Activated CD8-positive, alpha-beta memory T cell treated with anti-CD3 and anti-CD28 coated beads, Interleukin-2, amount 10 ng/mL, durations not matched to agents 7 days and 5 days (primary cell): ENCODE results near the gene LCN6. TPM values are rescaled to one million over a fixed set of nuclear protein-coding genes. Genes with fewer than 3 reads are reported as not detected.

Source experiments
- ATAC-seq: fragments of 150-1000 bp; cut with Tn5 transposase; one replicate; pipeline ENCODE4 v1.10.0; 2021; ENCODE audit warnings: moderate library complexity
- CTCF ChIA-PET: fragments of 350-600 bp; sonication (Branson Sonifier 250); formaldehyde crosslinking; loops from one replicate; lab custom pipeline; 2021; ENCODE audit warnings: antibody characterized with exemption; lab: Charles Lee
- DNase-seq: peaks from one replicate; pipeline ENCODE4 v3.0.0-alpha.2; 2020
- H3K27ac Mint-ChIP-seq: one replicate; pipeline ENCODE4 v1.8.0; 2021; ENCODE audit warnings: mild to moderate bottlenecking, mixed read lengths
- H3K27me3 Mint-ChIP-seq: one replicate; pipeline ENCODE4 v1.8.0; 2021; ENCODE audit warnings: mixed read lengths
- H3K36me3 Mint-ChIP-seq: one replicate; pipeline ENCODE4 v1.8.0; 2021; ENCODE audit warnings: mild to moderate bottlenecking, mixed read lengths
- H3K4me1 Mint-ChIP-seq: one replicate; pipeline ENCODE4 v1.8.0; 2021; ENCODE audit warnings: mixed read lengths
- H3K4me3 Mint-ChIP-seq: one replicate; pipeline ENCODE4 v1.8.0; 2021; ENCODE audit warnings: mild to moderate bottlenecking, moderate library complexity, mixed read lengths
- H3K9me3 Mint-ChIP-seq: one replicate; pipeline ENCODE4 v1.8.0; 2022; ENCODE audit warnings: low read depth, mixed read lengths
- total RNA-seq, 2 experiments: library from RNA; stranded (reverse); gene quantifications; one replicate each; pipeline ENCODE4 v1.2.3, GENCODE V29; 2021

LCN6 gene
- total RNA-seq, 2 experiments from 2014 or later = not detected

DNA sequence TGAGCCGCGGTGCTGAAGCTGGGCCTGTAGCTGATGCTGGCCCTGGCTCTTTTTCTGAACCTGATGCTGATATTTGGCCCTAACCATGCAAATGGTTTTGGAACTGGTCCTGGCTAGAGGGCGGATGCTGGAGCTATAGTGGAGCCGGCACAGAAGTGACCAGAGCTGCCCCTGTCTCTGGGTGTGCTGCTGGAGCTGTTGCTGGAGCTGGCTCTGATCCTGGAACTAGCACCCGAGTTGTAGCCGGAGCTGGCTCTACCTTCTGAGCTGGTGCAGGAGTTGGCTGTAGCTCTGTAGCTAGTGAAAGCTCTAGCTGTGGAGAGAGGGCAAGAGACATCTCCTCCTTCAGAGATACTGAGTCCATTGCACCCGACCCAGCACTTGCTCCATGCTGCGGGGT, 18.4 kb downstream of the LCN6 start:
- Mint-ChIP-seq H3K9me3 (no peaks in the 10 kb centered on the region), H3K27me3 (peaks cover 4% of the 10 kb centered on the region), H3K27ac (no peak overlapping the region), H3K4me1 (peaks cover 28% of the 10 kb centered on the region), H3K36me3 (peaks cover 22% of the 10 kb centered on the region), H3K4me3 (no peak overlapping the region)
- ATAC-seq = no peak
- CTCF ChIA-PET = interaction anchor here (0.9 to 2.5 kb wide), 11 partner anchors 10 to 510 kb away, joined by 3 to 7 read pairs (median 4); partner anchors contain the start of gene NPDC1
- DNase-seq = no peak

DNA sequence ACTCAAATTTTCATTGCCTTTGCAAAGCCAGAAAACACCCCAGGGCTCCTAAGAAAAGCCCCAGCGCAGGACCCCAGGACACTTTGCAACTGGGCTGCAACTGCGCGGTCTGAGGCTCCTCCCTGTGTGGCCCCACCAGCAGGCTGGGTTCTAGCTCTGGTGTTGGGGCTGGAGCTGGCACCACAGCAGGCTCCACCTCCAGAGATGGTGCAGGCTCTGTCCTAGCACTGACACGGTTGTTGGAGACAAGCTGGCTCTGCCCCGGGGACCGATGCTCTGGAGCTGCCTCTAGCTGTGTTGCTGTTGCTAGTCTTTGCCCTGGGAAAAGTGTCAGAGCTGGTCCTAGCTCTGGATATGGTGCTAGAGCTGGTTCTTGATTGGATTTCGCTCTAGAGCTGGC, 19.2 kb downstream of the LCN6 start:
- Mint-ChIP-seq H3K4me3 (peak overlapping the region; percentile 36), H3K27me3 (peaks cover 4% of the 10 kb centered on the region), H3K36me3 (peaks cover 27% of the 10 kb centered on the region), H3K9me3 (no peaks in the 10 kb centered on the region), H3K4me1 (peaks cover 31% of the 10 kb centered on the region), H3K27ac (no peak overlapping the region)
- CTCF ChIA-PET = interaction anchor here (0.6 to 3.4 kb wide), 22 partner anchors 12 to 511 kb away, joined by 3 to 30 read pairs (median 4); partner anchors contain the start of genes AGPAT2, AJM1, LCN8 and NPDC1
- DNase-seq = no peak
- no peak for ATAC-seq

DNA sequence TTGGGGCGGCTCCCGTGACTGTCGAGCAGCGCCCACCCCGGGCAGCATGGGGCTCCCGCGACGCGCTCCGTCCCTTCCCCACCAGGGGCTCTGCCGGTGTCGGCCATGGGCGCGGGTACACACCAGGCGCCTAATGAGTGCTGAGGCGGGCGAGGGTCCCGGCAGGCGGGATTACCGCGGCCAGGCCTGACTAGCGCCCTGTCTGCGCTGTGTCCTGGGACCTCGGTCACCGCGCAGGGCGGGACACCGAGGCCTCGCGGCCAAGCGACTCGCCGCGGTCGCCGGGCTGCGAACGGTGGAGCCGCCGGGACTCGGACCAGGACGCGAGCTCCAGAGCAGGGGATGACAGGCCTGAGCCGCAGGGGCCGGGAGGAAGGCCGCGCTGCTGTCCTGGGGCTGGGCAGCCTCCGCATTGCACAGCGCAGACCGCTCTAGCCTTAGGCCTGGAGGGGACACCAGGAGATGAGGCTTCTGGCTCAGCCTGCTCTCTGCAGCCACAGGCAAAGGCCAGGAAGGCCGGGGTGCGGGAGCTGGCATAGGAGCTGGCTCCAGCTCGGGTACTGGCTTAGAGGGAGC, 19.7 kb downstream of the LCN6 start:
- H3K36me3 Mint-ChIP-seq = peaks cover 32% of the 10 kb centered on the region
- H3K27me3 Mint-ChIP-seq = peaks cover 4% of the 10 kb centered on the region
- DNase-seq (no peak), ATAC-seq (peak; percentile 13)
- H3K4me3 Mint-ChIP-seq = peak overlapping the region; percentile 36
- no peak overlapping the region for H3K27ac Mint-ChIP-seq
- peaks cover 36% of the 10 kb centered on the region for H3K4me1 Mint-ChIP-seq
- CTCF ChIA-PET = interaction anchor here (0.7 to 3.4 kb wide), 22 partner anchors 10 to 385 kb away, joined by 3 to 30 read pairs (median 5); partner anchors contain the start of genes AGPAT2, AJM1, LCN8 and RABL6
- H3K9me3 Mint-ChIP-seq = no peaks in the 10 kb centered on the region

DNA sequence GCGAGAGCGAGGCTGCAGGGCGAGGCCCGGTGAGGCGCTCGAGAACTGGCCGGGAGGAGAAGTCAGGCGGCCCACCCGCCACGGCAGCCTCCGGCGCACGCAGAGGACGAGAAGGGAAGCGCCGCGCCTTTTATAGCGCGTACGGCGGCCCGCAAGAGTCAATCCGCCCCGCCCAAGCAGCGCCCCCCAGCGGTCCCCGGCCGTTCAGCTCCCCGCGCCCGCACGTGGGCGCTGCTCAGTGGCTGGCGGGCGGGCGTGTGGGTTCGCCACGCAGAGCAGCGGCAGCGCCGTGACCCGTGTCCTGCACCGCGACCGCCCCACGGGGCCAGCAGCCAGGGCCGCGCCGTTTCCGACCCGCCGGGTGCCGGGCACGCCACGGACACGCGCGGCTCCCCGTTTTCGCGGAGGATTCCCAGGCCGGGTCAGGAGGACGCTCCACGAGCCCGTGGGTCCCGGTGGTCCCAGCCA, 20.2 kb downstream of the LCN6 start:
- CTCF ChIA-PET = interaction anchor here (0.8 to 3.4 kb wide), 21 partner anchors 9 to 365 kb away, joined by 3 to 30 read pairs (median 5); partner anchors contain the start of genes AGPAT2, AJM1, DNLZ and LCN8
- Mint-ChIP-seq H3K4me3 (peak overlapping the region; percentile 92), H3K9me3 (no peaks in the 10 kb centered on the region), H3K4me1 (peaks cover 38% of the 10 kb centered on the region), H3K36me3 (peaks cover 34% of the 10 kb centered on the region), H3K27ac (no peak overlapping the region), H3K27me3 (peaks cover 4% of the 10 kb centered on the region)
- DNase-seq (peak; percentile 92), ATAC-seq (peak; percentile 79)

DNA sequence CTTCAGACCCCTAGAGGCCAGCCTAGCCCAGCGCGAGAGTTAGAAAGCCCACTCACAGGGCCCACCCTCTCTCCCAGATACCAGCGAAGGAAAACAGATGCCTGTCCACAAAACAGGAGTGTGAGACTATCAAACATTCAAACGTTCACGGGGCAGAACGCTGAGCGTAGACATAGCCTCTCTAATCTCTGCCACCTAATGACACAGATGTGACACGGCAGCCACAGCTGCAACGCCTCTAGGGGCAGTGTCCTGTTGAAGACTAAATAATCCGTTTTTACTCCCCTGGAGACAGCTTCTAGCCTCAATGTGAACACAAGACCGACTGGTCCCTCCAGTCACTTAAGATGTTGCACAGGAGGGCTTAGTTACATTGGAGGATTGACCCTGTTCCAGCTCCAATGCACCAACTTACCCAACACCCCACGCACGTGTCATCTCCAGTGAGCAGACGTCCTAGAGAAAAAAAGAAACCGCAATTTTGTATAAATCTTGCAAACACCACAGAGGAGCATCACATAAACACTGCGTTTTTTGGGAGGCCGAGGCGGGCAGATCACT, 21.6 kb downstream of the LCN6 start:
- Mint-ChIP-seq H3K27ac (peak overlapping the region; percentile 87), H3K36me3 (peaks cover 34% of the 10 kb centered on the region), H3K27me3 (peaks cover 4% of the 10 kb centered on the region), H3K4me3 (peak overlapping the region; percentile 92), H3K9me3 (no peaks in the 10 kb centered on the region), H3K4me1 (peaks cover 35% of the 10 kb centered on the region)
- CTCF ChIA-PET = interaction anchor here (0.7 to 3.4 kb wide), 21 partner anchors 8 to 403 kb away, joined by 3 to 30 read pairs (median 7); partner anchors contain the start of genes AGPAT2, DIPK1B, DNLZ and MAN1B1
- DNase-seq (peak; percentile 80), ATAC-seq (peak; percentile 37)

DNA sequence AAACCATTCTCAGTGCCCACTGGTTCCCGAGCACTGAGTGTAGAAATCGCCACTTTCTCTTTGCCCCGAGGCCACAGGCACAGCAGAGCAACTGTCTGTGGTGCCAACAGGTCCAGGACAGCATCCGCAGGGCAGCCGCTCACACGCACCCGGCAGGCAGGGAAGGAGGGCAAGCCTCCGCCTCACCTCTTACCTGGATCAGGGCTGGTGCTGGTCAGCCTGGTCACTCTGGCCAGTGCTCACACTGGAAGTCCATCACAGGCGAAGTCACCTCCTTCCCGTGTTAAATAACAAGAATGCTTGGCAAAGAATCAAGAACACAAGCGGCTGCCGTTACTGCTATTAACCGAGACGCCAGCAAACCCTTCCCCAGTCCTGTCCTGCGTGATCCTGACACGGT, 22.2 kb downstream of the LCN6 start:
- H3K4me1 Mint-ChIP-seq = peaks cover 35% of the 10 kb centered on the region
- peak overlapping the region; percentile 92 for H3K4me3 Mint-ChIP-seq
- H3K27me3 Mint-ChIP-seq = peaks cover 4% of the 10 kb centered on the region
- CTCF ChIA-PET = interaction anchor here (0.8 to 3.4 kb wide), 7 partner anchors 10 to 403 kb away, joined by 3 to 30 read pairs (median 5); partner anchors contain the start of gene SAPCD2
- peaks cover 34% of the 10 kb centered on the region for H3K36me3 Mint-ChIP-seq
- H3K9me3 Mint-ChIP-seq = no peaks in the 10 kb centered on the region
- ATAC-seq = no peak
- peak overlapping the region; percentile 87 for H3K27ac Mint-ChIP-seq
- no peak for DNase-seq

DNA sequence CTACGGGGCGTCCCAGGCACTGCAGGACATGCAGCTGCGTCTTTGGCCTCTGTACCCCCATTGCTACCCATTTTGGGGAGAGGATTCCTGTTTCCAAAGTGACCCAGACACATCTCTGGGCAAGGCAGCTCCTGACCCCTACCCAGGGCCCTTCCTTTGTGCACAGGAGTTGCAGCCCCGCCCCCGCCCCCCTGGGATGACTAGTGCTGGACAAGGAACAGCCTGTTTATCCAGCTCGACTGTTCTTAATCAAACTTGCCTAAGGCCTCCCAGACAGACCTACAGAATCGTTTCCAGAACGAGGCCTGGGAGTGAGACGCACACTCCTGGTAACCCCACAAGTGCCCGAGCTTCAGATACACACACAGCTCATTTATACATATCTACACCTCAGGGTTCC, 22.7 kb downstream of the LCN6 start:
- Mint-ChIP-seq H3K4me3 (peak overlapping the region; percentile 92), H3K36me3 (peaks cover 34% of the 10 kb centered on the region), H3K27ac (peak overlapping the region; percentile 87), H3K9me3 (no peaks in the 10 kb centered on the region), H3K4me1 (peaks cover 35% of the 10 kb centered on the region), H3K27me3 (peaks cover 4% of the 10 kb centered on the region)
- no peak for ATAC-seq
- DNase-seq = no peak
- CTCF ChIA-PET = interaction anchor here (0.8 to 1.1 kb wide), 2 partner anchors 12 to 54 kb away, joined by 3 to 4 read pairs; no protein-coding TSS in a partner anchor

DNA sequence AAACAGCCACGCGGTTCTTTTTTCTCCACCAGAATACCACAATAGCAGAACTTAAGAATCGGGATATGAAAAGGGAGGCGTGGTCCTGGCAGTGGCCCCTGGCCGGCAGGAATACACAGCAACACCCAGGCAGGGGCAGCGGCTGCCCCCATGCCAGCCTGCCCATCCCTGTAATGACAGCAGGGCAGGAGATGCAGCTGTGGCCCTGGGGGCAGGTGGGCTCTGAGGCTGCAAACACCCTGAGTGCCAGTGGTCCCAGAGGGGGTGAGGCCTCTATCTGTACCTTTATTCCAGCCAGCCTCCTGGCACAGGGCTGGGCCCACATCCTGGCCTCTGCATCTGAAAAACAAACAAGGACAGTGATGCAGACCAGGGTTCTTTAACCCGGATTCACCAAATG, 23.6 kb downstream of the LCN6 start:
- ATAC-seq (no peak), DNase-seq (no peak)
- H3K27ac Mint-ChIP-seq = no peak overlapping the region
- CTCF ChIA-PET = no interaction called here
- H3K36me3 Mint-ChIP-seq = peaks cover 34% of the 10 kb centered on the region
- no peaks in the 10 kb centered on the region for H3K9me3 Mint-ChIP-seq
- H3K27me3 Mint-ChIP-seq = peaks cover 4% of the 10 kb centered on the region
- no peak overlapping the region for H3K4me3 Mint-ChIP-seq
- H3K4me1 Mint-ChIP-seq = peaks cover 35% of the 10 kb centered on the region

DNA sequence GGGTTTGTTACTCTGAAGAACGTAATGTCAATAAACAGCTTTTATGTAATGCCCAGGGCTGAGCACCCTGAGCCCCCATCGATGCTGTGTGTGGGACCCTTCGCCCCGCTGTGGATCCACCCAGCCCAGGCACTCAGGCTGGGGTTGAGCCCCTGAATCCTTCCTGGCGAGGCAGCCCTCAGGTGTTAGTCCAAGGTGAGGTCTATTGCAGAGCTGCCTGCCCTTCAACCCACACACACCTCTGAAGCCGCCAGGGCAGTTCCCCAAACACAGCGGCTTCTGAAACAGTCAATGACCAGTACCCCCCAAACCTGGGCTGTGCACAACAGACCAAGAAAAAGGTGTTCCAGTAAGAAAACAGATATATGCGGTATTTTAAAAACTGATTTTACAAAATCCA, 24.3 kb downstream of the LCN6 start:
- DNase-seq (no peak), ATAC-seq (no peak)
- CTCF ChIA-PET = no interaction called here
- no peak overlapping the region for H3K4me3 Mint-ChIP-seq
- no peak overlapping the region for H3K27ac Mint-ChIP-seq
- no peaks in the 10 kb centered on the region for H3K27me3 Mint-ChIP-seq
- peaks cover 30% of the 10 kb centered on the region for H3K4me1 Mint-ChIP-seq
- peaks cover 34% of the 10 kb centered on the region for H3K36me3 Mint-ChIP-seq
- H3K9me3 Mint-ChIP-seq = no peaks in the 10 kb centered on the region

DNA sequence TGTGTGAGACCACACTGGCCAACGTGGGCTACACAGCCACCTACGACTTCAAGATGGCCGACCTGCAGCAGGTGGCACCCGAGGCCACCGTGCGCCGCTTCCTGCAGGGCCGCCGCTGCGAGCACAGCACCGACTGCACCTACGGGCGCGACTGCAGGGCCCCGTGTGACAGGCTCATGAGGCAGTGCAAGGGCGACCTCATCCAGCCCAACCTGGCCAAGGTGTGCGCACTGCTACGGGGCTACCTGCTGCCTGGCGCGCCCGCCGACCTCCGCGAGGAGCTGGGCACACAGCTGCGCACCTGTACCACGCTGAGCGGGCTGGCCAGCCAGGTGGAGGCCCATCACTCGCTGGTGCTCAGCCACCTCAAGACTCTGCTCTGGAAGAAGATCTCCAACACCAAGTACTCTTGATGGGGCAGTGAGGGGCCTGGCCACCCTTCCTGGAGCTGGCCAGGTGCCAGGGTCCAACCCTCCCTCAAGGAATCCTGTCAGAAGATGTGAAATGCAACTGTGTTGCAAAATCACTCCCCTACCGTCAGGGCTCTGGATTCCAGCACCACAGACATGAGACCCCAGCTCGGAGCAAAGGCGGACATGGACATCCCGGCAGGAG, 24.9 kb downstream of the LCN6 start:
- H3K4me1 Mint-ChIP-seq = peaks cover 30% of the 10 kb centered on the region
- peaks cover 34% of the 10 kb centered on the region for H3K36me3 Mint-ChIP-seq
- ATAC-seq = no peak

DNA sequence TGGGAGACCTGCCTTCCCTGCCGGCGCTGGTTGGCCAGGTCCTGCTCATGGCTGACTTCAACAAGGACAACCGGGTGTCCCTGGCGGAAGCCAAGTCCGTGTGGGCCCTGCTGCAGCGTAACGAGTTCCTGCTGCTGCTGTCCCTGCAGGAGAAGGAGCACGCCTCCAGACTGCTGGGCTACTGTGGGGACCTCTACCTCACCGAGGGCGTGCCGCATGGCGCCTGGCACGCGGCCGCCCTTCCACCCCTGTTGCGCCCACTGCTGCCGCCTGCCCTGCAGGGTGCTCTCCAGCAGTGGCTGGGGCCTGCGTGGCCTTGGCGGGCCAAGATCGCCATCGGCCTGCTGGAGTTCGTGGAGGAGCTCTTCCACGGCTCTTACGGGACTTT, 25.4 kb downstream of the LCN6 start:
- no peak for ATAC-seq

More for the DNA sequence above, 24.9 kb downstream of the LCN6 start:
- DNase-seq = no peak
- Mint-ChIP-seq H3K9me3 (no peaks in the 10 kb centered on the region), H3K27me3 (no peaks in the 10 kb centered on the region), H3K27ac (no peak overlapping the region), H3K4me3 (no peak overlapping the region)
- CTCF ChIA-PET = no interaction called here

DNA sequence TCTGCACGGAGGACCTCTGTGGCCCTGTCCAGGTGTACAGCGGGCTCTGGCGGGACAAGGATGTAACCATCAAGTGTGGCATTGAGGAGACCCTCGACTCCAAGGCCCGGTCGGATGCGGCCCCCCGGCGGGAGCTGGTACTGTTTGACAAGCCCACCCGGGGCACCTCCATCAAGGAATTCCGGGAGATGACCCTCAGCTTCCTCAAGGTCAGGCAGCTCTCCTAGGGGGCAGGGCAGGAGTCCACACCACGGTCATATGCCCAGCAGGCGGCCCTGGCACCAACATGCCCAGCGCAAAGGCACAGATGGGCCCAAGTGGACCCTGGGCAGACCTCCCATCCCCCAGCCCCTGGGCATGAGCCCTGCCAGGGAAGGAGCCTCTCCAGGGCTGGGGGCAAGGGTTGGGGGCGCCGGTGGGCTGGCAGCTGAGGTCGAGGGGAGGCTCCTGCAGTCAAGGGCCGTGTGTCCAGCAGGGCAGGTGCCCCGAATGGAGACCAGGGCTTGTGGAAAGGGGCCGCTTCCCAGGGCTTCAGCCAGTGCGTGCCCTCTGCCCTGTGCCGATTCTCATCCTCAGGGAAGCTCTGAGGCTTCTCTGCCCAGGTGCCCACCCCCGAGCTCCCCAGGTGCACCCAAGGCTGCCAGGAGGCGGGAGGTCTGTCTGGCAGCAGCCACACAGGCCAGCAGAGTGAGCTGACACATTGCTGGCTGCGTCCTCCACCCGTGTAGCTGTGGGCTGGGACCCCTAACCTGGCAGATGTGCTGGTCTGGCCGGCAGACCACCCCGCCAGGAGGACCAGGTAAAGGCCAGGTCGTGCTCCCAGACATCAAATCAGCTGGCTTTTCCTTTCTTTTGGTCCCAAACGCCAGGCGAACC, 26.0 kb downstream of the LCN6 start:
- Mint-ChIP-seq H3K4me1 (peaks cover 27% of the 10 kb centered on the region), H3K36me3 (peaks cover 30% of the 10 kb centered on the region), H3K9me3 (no peaks in the 10 kb centered on the region), H3K27me3 (no peaks in the 10 kb centered on the region), H3K4me3 (no peak overlapping the region), H3K27ac (no peak overlapping the region)
- DNase-seq = no peak
- no peak for ATAC-seq
- CTCF ChIA-PET = no interaction called here

More for the DNA sequence above, 25.4 kb downstream of the LCN6 start:
- no peaks in the 10 kb centered on the region for H3K9me3 Mint-ChIP-seq
- CTCF ChIA-PET = no interaction called here
- H3K4me3 Mint-ChIP-seq = no peak overlapping the region
- no peak for DNase-seq
- no peaks in the 10 kb centered on the region for H3K27me3 Mint-ChIP-seq
- H3K36me3 Mint-ChIP-seq = peaks cover 34% of the 10 kb centered on the region
- H3K27ac Mint-ChIP-seq = no peak overlapping the region
- H3K4me1 Mint-ChIP-seq = peaks cover 30% of the 10 kb centered on the region
